WTC11 (cell line): Measurements from ENCODE around the gene FAM13A. TPM values are rescaled to one million over a fixed set of nuclear protein-coding genes. Genes with fewer than 3 reads are reported as not detected.

Experiments
- CREM ChIP-seq: sonication (generic); formaldehyde crosslinking; IDR thresholded peaks from 2 replicates; pipeline ENCODE4 v1.8.1; 2022; ENCODE audit warnings: mild to moderate bottlenecking, missing genetic modification reagents, moderate library complexity
- FOXJ3 ChIP-seq: sonication (generic); formaldehyde crosslinking; IDR thresholded peaks from 2 replicates; pipeline ENCODE4 v1.9.0; 2021; ENCODE audit warnings: missing genetic modification reagents, mild to moderate bottlenecking, borderline replicate concordance
- FOXK1 ChIP-seq: sonication (generic); formaldehyde crosslinking; IDR thresholded peaks from 2 replicates; pipeline ENCODE4 v1.8.0; 2022; ENCODE audit warnings: mild to moderate bottlenecking, moderate library complexity, missing genetic modification reagents
- FOXP1 ChIP-seq: sonication (generic); formaldehyde crosslinking; IDR thresholded peaks from 2 replicates; pipeline ENCODE4 v1.8.0; 2022; ENCODE audit warnings: missing genetic modification reagents, mild to moderate bottlenecking, moderate library complexity, borderline replicate concordance
- GABPB1 ChIP-seq: sonication (generic); formaldehyde crosslinking; IDR thresholded peaks from 2 replicates; pipeline ENCODE4 v1.8.1; 2023; ENCODE audit warnings: mild to moderate bottlenecking, missing genetic modification reagents
- GTF2I ChIP-seq: fragments of 250-450 bp; sonication (Bioruptor Pico); conservative IDR thresholded peaks from 2 replicates; pipeline ENCODE4 v1.4.0; 2021; ENCODE audit warnings: mild to moderate bottlenecking
- KAT7 ChIP-seq: sonication (generic); formaldehyde crosslinking; IDR thresholded peaks from 2 replicates; pipeline ENCODE4 v1.8.1; 2023; ENCODE audit warnings: missing genetic modification reagents, mild to moderate bottlenecking, borderline replicate concordance
- MXD4 ChIP-seq: fragments of 250-450 bp; sonication (Bioruptor Pico); IDR thresholded peaks from 2 replicates; pipeline ENCODE4 v1.8.0; 2021; ENCODE audit warnings: mild to moderate bottlenecking, moderate library complexity, borderline replicate concordance
- NFE2L1 ChIP-seq: sonication (generic); formaldehyde crosslinking; IDR thresholded peaks from 2 replicates; pipeline ENCODE4 v1.8.1; 2023; ENCODE audit warnings: missing genetic modification reagents
- RELA ChIP-seq: sonication (generic); formaldehyde crosslinking; IDR thresholded peaks from 2 replicates; pipeline ENCODE4 v1.8.1; 2022; ENCODE audit warnings: missing genetic modification reagents, mild to moderate bottlenecking, borderline replicate concordance
- SMAD4 ChIP-seq: sonication (generic); formaldehyde crosslinking; IDR thresholded peaks from 2 replicates; pipeline ENCODE4 v1.8.0; 2022; ENCODE audit warnings: mild to moderate bottlenecking, missing genetic modification reagents
- SOX15 ChIP-seq: fragments of 250-450 bp; sonication (Bioruptor Pico); IDR thresholded peaks from 2 replicates; pipeline ENCODE4 v1.9.0; 2021; ENCODE audit warnings: mild to moderate bottlenecking
- SP1 ChIP-seq: sonication (generic); formaldehyde crosslinking; conservative IDR thresholded peaks from 2 replicates; pipeline ENCODE4 v1.8.1; 2022; ENCODE audit warnings: missing genetic modification reagents
- TCF7 ChIP-seq: sonication (generic); formaldehyde crosslinking; IDR thresholded peaks from 2 replicates; pipeline ENCODE4 v1.8.0; 2022; ENCODE audit warnings: mild to moderate bottlenecking, low read depth, missing genetic modification reagents, moderate library complexity
- ZNF121 ChIP-seq: sonication (generic); formaldehyde crosslinking; IDR thresholded peaks from 2 replicates; pipeline ENCODE4 v1.8.0; 2023; ENCODE audit warnings: missing genetic modification reagents
- ZNF219 ChIP-seq: sonication (generic); formaldehyde crosslinking; IDR thresholded peaks from 2 replicates; pipeline ENCODE4 v1.8.0; 2023; ENCODE audit warnings: missing genetic modification reagents, mild to moderate bottlenecking, borderline replicate concordance
- ZNF317 ChIP-seq: sonication (generic); formaldehyde crosslinking; IDR thresholded peaks from 2 replicates; pipeline ENCODE4 v1.8.1; 2023; ENCODE audit warnings: low read depth, mild to moderate bottlenecking, moderate library complexity, missing genetic modification reagents, borderline replicate concordance
- ZNF671 ChIP-seq: fragments of 250-450 bp; sonication (Bioruptor Pico); IDR thresholded peaks from 2 replicates; pipeline ENCODE4 v1.8.0; 2021; ENCODE audit warnings: mild to moderate bottlenecking
- total RNA-seq: library from RNA; stranded (reverse); gene quantifications from 3 replicates; pipeline ENCODE4 v1.2.3, GENCODE V29; 2021
- TF ChIP-seq, protein P1 (sequence below): sonication (generic); formaldehyde crosslinking; IDR thresholded peaks from 2 replicates; pipeline ENCODE4 v1.8.0; 2022; ENCODE audit warnings: mild to moderate bottlenecking, missing genetic modification reagents
- TF ChIP-seq, protein P2 (sequence below): sonication (generic); formaldehyde crosslinking; IDR thresholded peaks from 2 replicates; pipeline ENCODE4 v1.8.0; 2023; ENCODE audit warnings: mild to moderate bottlenecking, missing genetic modification reagents
- TF ChIP-seq, protein P3 (sequence below): sonication (generic); formaldehyde crosslinking; IDR thresholded peaks from 2 replicates; pipeline ENCODE4 v1.8.1; 2023; ENCODE audit warnings: mild to moderate bottlenecking, missing genetic modification reagents
- TF ChIP-seq, protein P4 (sequence below): sonication (generic); formaldehyde crosslinking; IDR thresholded peaks from 2 replicates; pipeline ENCODE4 v1.8.1; 2023; ENCODE audit warnings: mild to moderate bottlenecking, missing genetic modification reagents, borderline replicate concordance
- TF ChIP-seq, protein P5 (sequence below): fragments of 250-450 bp; sonication (Bioruptor Pico); IDR thresholded peaks from 2 replicates; pipeline ENCODE4 v1.9.0; 2021; ENCODE audit warnings: mild to moderate bottlenecking
- TF ChIP-seq, protein P6 (sequence below): sonication (generic); formaldehyde crosslinking; IDR thresholded peaks from 2 replicates; pipeline ENCODE4 v1.8.1; 2023; ENCODE audit warnings: mild to moderate bottlenecking, missing genetic modification reagents, moderate library complexity
- TF ChIP-seq, protein P7 (sequence below): sonication (generic); formaldehyde crosslinking; IDR thresholded peaks from 2 replicates; pipeline ENCODE4 v1.8.1; 2023; ENCODE audit warnings: mild to moderate bottlenecking, missing genetic modification reagents, moderate library complexity

Gene FAM13A
- total RNA-seq, 1 experiment from 2014 or later, result 14.6 TPM

DNA sequence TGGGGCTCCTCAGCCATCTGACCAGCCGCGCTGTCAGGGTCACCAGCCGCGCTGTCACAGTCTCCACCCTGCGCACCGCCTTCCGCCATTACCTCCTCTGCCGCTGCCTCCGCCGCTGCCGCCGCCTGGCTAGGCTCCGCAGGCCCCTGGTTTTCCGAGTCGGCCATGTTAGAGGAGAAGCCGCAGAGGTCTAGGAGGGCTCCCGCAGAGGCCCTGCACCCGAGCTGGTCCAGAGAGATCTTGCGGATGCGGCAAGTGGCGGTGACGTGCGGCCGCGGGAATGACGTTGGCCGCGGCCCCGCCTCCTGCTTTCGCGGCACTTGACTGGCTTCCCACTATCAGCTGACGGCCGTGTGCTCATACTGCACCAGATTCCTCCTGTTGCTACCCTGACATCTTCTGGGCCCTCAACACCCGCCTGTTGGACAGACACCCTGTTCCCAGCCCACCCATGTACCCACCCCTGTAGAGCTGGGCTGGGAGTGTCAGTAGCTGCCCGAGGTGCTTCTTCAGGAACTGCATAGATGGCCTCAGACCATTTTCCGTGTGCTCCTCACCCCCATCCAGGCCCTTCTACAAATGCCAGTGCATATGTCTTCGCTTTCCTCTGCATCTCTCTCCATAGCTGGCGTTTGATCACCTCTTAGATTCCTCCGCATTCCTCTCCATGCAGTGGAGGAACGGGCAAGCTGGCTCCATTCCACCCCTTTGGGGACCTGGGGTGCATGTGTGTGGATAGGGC, 359.2 kb downstream of the FAM13A start, which contains the start of gene NAP1L5 (continued):
- TF ChIP-seq, protein P1, sequence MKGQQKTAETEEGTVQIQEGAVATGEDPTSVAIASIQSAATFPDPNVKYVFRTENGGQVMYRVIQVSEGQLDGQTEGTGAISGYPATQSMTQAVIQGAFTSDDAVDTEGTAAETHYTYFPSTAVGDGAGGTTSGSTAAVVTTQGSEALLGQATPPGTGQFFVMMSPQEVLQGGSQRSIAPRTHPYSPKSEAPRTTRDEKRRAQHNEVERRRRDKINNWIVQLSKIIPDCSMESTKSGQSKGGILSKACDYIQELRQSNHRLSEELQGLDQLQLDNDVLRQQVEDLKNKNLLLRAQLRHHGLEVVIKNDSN (CRISPR knock-in tag), result peak; percentile 96
- TF ChIP-seq, protein P2, sequence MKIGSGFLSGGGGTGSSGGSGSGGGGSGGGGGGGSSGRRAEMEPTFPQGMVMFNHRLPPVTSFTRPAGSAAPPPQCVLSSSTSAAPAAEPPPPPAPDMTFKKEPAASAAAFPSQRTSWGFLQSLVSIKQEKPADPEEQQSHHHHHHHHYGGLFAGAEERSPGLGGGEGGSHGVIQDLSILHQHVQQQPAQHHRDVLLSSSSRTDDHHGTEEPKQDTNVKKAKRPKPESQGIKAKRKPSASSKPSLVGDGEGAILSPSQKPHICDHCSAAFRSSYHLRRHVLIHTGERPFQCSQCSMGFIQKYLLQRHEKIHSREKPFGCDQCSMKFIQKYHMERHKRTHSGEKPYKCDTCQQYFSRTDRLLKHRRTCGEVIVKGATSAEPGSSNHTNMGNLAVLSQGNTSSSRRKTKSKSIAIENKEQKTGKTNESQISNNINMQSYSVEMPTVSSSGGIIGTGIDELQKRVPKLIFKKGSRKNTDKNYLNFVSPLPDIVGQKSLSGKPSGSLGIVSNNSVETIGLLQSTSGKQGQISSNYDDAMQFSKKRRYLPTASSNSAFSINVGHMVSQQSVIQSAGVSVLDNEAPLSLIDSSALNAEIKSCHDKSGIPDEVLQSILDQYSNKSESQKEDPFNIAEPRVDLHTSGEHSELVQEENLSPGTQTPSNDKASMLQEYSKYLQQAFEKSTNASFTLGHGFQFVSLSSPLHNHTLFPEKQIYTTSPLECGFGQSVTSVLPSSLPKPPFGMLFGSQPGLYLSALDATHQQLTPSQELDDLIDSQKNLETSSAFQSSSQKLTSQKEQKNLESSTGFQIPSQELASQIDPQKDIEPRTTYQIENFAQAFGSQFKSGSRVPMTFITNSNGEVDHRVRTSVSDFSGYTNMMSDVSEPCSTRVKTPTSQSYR, result no peak
- no peak for TF ChIP-seq ZNF121
- TF ChIP-seq, protein P3, sequence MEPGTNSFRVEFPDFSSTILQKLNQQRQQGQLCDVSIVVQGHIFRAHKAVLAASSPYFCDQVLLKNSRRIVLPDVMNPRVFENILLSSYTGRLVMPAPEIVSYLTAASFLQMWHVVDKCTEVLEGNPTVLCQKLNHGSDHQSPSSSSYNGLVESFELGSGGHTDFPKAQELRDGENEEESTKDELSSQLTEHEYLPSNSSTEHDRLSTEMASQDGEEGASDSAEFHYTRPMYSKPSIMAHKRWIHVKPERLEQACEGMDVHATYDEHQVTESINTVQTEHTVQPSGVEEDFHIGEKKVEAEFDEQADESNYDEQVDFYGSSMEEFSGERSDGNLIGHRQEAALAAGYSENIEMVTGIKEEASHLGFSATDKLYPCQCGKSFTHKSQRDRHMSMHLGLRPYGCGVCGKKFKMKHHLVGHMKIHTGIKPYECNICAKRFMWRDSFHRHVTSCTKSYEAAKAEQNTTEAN, result no peak
- TF ChIP-seq, protein P4, sequence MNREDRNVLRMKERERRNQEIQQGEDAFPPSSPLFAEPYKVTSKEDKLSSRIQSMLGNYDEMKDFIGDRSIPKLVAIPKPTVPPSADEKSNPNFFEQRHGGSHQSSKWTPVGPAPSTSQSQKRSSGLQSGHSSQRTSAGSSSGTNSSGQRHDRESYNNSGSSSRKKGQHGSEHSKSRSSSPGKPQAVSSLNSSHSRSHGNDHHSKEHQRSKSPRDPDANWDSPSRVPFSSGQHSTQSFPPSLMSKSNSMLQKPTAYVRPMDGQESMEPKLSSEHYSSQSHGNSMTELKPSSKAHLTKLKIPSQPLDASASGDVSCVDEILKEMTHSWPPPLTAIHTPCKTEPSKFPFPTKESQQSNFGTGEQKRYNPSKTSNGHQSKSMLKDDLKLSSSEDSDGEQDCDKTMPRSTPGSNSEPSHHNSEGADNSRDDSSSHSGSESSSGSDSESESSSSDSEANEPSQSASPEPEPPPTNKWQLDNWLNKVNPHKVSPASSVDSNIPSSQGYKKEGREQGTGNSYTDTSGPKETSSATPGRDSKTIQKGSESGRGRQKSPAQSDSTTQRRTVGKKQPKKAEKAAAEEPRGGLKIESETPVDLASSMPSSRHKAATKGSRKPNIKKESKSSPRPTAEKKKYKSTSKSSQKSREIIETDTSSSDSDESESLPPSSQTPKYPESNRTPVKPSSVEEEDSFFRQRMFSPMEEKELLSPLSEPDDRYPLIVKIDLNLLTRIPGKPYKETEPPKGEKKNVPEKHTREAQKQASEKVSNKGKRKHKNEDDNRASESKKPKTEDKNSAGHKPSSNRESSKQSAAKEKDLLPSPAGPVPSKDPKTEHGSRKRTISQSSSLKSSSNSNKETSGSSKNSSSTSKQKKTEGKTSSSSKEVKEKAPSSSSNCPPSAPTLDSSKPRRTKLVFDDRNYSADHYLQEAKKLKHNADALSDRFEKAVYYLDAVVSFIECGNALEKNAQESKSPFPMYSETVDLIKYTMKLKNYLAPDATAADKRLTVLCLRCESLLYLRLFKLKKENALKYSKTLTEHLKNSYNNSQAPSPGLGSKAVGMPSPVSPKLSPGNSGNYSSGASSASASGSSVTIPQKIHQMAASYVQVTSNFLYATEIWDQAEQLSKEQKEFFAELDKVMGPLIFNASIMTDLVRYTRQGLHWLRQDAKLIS (CRISPR knock-in tag), result no peak
- TF ChIP-seq SP1 (CRISPR knock-in tag), result peak; percentile 61
- TF ChIP-seq CREM (CRISPR knock-in tag), result peak; percentile 43; the same call in 1 of the 2 replicates
- no peak for TF ChIP-seq ZNF671
- no peak for TF ChIP-seq ZNF317 (CRISPR knock-in tag)
- no peak for TF ChIP-seq KAT7 (CRISPR knock-in tag)
- TF ChIP-seq, protein P5, sequence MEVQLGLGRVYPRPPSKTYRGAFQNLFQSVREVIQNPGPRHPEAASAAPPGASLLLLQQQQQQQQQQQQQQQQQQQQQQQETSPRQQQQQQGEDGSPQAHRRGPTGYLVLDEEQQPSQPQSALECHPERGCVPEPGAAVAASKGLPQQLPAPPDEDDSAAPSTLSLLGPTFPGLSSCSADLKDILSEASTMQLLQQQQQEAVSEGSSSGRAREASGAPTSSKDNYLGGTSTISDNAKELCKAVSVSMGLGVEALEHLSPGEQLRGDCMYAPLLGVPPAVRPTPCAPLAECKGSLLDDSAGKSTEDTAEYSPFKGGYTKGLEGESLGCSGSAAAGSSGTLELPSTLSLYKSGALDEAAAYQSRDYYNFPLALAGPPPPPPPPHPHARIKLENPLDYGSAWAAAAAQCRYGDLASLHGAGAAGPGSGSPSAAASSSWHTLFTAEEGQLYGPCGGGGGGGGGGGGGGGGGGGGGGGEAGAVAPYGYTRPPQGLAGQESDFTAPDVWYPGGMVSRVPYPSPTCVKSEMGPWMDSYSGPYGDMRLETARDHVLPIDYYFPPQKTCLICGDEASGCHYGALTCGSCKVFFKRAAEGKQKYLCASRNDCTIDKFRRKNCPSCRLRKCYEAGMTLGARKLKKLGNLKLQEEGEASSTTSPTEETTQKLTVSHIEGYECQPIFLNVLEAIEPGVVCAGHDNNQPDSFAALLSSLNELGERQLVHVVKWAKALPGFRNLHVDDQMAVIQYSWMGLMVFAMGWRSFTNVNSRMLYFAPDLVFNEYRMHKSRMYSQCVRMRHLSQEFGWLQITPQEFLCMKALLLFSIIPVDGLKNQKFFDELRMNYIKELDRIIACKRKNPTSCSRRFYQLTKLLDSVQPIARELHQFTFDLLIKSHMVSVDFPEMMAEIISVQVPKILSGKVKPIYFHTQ, result no peak
- TF ChIP-seq NFE2L1 (CRISPR knock-in tag), result no peak
- TF ChIP-seq TCF7 (CRISPR knock-in tag), result no peak
- TF ChIP-seq, protein P6, sequence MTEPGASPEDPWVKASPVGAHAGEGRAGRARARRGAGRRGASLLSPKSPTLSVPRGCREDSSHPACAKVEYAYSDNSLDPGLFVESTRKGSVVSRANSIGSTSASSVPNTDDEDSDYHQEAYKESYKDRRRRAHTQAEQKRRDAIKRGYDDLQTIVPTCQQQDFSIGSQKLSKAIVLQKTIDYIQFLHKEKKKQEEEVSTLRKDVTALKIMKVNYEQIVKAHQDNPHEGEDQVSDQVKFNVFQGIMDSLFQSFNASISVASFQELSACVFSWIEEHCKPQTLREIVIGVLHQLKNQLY, result no peak
- no peak for TF ChIP-seq RELA
- TF ChIP-seq GTF2I, result no peak
- TF ChIP-seq FOXP1 (CRISPR knock-in tag), result no peak
- TF ChIP-seq, protein P7, sequence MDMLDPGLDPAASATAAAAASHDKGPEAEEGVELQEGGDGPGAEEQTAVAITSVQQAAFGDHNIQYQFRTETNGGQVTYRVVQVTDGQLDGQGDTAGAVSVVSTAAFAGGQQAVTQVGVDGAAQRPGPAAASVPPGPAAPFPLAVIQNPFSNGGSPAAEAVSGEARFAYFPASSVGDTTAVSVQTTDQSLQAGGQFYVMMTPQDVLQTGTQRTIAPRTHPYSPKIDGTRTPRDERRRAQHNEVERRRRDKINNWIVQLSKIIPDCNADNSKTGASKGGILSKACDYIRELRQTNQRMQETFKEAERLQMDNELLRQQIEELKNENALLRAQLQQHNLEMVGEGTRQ (CRISPR knock-in tag), result peak; percentile 96
- TF ChIP-seq ZNF219 (CRISPR knock-in tag), result no peak
- TF ChIP-seq FOXJ3 (CRISPR knock-in tag), result no peak
- TF ChIP-seq GABPB1 (CRISPR knock-in tag), result no peak
- TF ChIP-seq SMAD4, result no peak
- TF ChIP-seq SOX15 (CRISPR knock-in tag), result no peak
- TF ChIP-seq MXD4 (CRISPR knock-in tag), result no peak
- no peak for TF ChIP-seq FOXK1 (CRISPR knock-in tag)
